HepG2 (cell line): ENCODE data around the gene PEA15. TPM values are rescaled to one million over a fixed set of nuclear protein-coding genes. Genes with fewer than 3 reads are reported as not detected.

Experiments
- MED8 ChIP-seq: sonication (generic); formaldehyde crosslinking; IDR thresholded peaks from 2 replicates; pipeline ENCODE4 v1.8.1; 2023; ENCODE audit warnings: mild to moderate bottlenecking, missing genetic modification reagents; ENCODE audit not compliant: insufficient replicate concordance
- NFIC ChIP-seq: IDR thresholded peaks from 2 replicates; pipeline ENCODE4 v1.6.1; 2012; ENCODE audit warnings: mild to moderate bottlenecking, low read length, inconsistent platforms
- PATZ1 ChIP-seq: sonication (generic); formaldehyde crosslinking; IDR thresholded peaks from 2 replicates; pipeline ENCODE4 v1.4.0; 2020; ENCODE audit warnings: missing genetic modification reagents
- PRDM15 ChIP-seq: sonication (generic); formaldehyde crosslinking; IDR thresholded peaks from 2 replicates; pipeline ENCODE4 v1.4.0; 2020; ENCODE audit warnings: missing genetic modification reagents
- SETDB1 ChIP-seq: sonication (generic); formaldehyde crosslinking; IDR thresholded peaks from 2 replicates; pipeline ENCODE4 v1.5.1; 2020; ENCODE audit warnings: missing genetic modification reagents, mild to moderate bottlenecking, borderline replicate concordance
- SOX6 ChIP-seq, 2 experiments: fragments of 450-650 bp in 1 of 2; sonication (generic) in 1 of 2; formaldehyde crosslinking in 1 of 2; IDR thresholded peaks; 2 replicates each; pipeline versions ENCODE4 v1.4.0 to v1.6.1; 2017 to 2020; ENCODE audit warnings: antibody characterized with exemption in 1 of 2, mild to moderate bottlenecking in 1 of 2, missing genetic modification reagents in 1 of 2
- U2AF2 ChIP-seq: fragments of 200-400 bp; formaldehyde crosslinking; IDR thresholded peaks from 2 replicates; pipeline ENCODE4 v1.6.1; 2017; ENCODE audit warnings: low read depth, mild to moderate bottlenecking, low read length
- ZNF12 ChIP-seq: sonication (generic); formaldehyde crosslinking; IDR thresholded peaks from 2 replicates; pipeline ENCODE4 v1.5.0; 2020; ENCODE audit warnings: missing genetic modification reagents
- ZNF280B ChIP-seq: sonication (generic); formaldehyde crosslinking; IDR thresholded peaks from 2 replicates; pipeline ENCODE4 v1.5.0; 2020; ENCODE audit warnings: missing genetic modification reagents, mild to moderate bottlenecking, borderline replicate concordance
- ZNF510 ChIP-seq: sonication (generic); formaldehyde crosslinking; IDR thresholded peaks from 2 replicates; pipeline ENCODE4 v1.4.0; 2020; ENCODE audit warnings: low read depth, mild to moderate bottlenecking, missing genetic modification reagents
- ZNF605 ChIP-seq: sonication (generic); formaldehyde crosslinking; IDR thresholded peaks from 2 replicates; pipeline ENCODE4 v1.8.0; 2022; ENCODE audit warnings: mild to moderate bottlenecking, missing genetic modification reagents
- ZNF646 ChIP-seq: sonication (generic); formaldehyde crosslinking; IDR thresholded peaks from 2 replicates; pipeline ENCODE4 v1.9.0; 2021; ENCODE audit warnings: mild to moderate bottlenecking, missing genetic modification reagents
- ZNF75D ChIP-seq: sonication (generic); formaldehyde crosslinking; IDR thresholded peaks from 2 replicates; pipeline ENCODE4 v1.8.1; 2023; ENCODE audit warnings: missing genetic modification reagents, mild to moderate bottlenecking, borderline replicate concordance
- polyA plus RNA-seq, 8 experiments: library from polyadenylated mRNA; depleted of rRNA in 3 of 8; stranded (reverse) in 7 of 8; unstranded in 1 of 8; fragments of >200 nt; fragmentation: Illumina TruSeq in 4 of 8; extraction: Trizol in 4 of 8; gene quantifications; 2 replicates each; pipeline versions ENCODE4 v1.2.1 to v1.2.3, GENCODE V29; 2011 to 2016; ENCODE audit warnings: low read depth in 4 of 8, missing spikeins in 1 of 8, mixed read lengths in 1 of 8; ENCODE audit not compliant: insufficient read depth in 1 of 8
- total RNA-seq, 5 experiments: library from RNA; depleted of rRNA; stranded (reverse); fragments of >200 nt; fragmentation: Illumina TruSeq; extraction: Trizol; gene quantifications; 2 replicates each; pipeline ENCODE4 v1.2.3, GENCODE V29; 2016; ENCODE audit warnings: low read depth in 1 of 5

PEA15 gene
- total and polyA plus RNA-seq, 2 of the 13 experiments (the other 11 are each of a cell fraction or from before 2014, with no cell fraction given): 12.1 to 35.2 TPM

- TF ChIP-seq ZNF646 (CRISPR knock-in tag): no peak
- TF ChIP-seq SETDB1 (CRISPR knock-in tag): no peak
- peak; percentile 92 for TF ChIP-seq MED8 (CRISPR knock-in tag)
- TF ChIP-seq U2AF2: no peak
- no peak for TF ChIP-seq ZNF510 (CRISPR knock-in tag)
- 0 out of 2 replicates have a peak, but pooled peaks have one; percentile 81 for TF ChIP-seq ZNF75D (CRISPR knock-in tag)
- TF ChIP-seq PATZ1 (CRISPR knock-in tag): peak; percentile 47; the same call in 1 of the 2 replicates
- TF ChIP-seq SOX6 (IDR thresholded peaks at IDR 0.05): no peak
- peak; percentile 50 for TF ChIP-seq SOX6 (CRISPR knock-in tag; IDR thresholded peaks at IDR 0.05)
- TF ChIP-seq ZNF12 (CRISPR knock-in tag): no peak
- TF ChIP-seq ZNF280B (CRISPR knock-in tag): 0 out of 2 replicates have a peak, but pooled peaks have one; percentile 24
- TF ChIP-seq NFIC: no peak
- peak; percentile 93 for TF ChIP-seq ZNF605 (CRISPR knock-in tag)
- no peak for TF ChIP-seq PRDM15 (CRISPR knock-in tag)
These were observed 57.0 kb downstream of the PEA15 start, which contains the start of gene DCAF8 (continued) for GRCh38 chr1:160261893-160262794.
